LoVo (cell line): ENCODE results near the gene BMPR2.
"Not testable (repeated sequence)": the region's sequence is repeated elsewhere in the genome, so short reads cannot be mapped to it uniquely, and the experiment has no call there.

Experiments used
- DNase-seq: peaks from one replicate; pipeline ENCODE4 v3.0.0-alpha.2; 2016; ENCODE audit warnings: low spot score

BMPR2 gene

DNA sequence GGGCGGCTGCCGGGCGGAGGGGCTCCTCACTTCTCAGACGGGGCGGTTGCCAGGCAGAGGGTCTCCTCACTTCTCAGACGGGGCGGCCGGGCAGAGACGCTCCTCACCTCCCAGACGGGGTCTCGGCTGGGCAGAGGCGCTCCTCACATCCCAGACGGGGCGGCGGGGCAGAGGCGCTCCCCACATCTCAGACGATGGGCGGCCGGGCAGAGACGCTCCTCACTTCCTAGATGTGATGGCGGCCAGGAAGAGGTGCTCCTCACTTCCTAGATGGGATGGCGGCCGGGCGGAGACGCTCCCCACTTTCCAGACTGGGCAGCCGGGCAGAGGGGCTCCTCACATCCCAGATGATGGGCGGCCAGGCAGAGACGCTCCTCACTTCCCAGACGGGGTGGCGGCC lies 159.2 kb downstream of the BMPR2 start:
- not testable (repeated sequence) for DNase-seq

DNA sequence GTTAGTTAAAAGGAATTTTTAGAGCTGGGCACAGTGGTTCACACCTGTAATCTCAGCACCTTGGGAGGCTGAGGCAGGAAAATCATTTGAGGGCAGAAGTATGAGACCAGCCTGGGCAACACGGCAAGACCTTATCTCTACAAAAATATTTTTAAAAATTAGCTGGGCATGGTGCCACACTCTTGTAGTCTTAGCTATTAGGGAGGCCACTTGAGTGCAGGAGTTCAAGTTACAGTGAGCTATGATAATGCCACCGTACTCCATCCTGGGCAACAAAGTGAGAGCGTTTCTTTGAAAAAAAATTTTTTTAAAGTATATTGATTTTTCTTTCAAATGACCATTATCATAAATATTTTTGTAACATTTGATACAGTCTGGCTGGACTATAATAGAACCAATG lies 165.0 kb downstream of the BMPR2 start:
- DNase-seq, result no peak

- DNase-seq, result no peak
These were observed 166.0 kb downstream of the BMPR2 start for GRCh38 chr2:202542142-202542541.

DNA sequence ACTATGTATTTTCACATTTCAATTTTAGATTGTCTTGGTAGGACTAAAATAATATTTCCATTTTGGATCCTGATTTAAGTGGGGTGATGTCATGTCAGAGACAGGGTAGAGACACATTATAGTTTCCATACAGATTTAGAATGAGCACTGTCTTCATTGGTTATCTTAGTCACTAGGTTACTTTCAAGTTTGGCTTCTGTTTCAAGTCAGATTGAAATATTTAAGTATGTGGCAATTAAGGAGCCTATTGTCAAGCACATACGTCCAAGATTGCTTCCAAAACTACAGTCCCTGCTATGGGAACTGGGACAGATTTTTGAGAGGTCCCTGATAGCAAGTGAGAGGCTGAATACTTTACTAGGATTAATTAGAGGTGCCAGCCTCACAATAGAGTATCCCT lies 169.4 kb downstream of the BMPR2 start:
- DNase-seq, result no peak

DNA sequence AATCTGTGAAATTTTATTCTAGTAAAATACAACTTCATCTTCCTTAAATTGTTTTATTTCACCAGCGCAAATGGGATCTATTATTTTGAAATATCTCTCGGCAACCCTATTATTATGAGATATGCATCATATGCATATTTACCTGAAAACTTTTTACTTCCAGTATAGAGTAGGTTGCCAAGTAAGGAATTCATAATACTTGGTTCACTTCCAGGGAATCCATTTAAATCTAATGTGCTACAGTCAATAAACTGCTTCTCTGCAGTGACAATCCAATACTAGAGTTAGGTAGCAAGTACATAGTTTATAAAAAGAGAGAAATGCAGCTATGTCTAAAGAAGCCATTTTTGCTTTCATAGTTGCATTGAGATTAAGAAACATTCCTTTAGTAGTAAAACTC lies 169.8 kb downstream of the BMPR2 start:
- no peak for DNase-seq

DNA sequence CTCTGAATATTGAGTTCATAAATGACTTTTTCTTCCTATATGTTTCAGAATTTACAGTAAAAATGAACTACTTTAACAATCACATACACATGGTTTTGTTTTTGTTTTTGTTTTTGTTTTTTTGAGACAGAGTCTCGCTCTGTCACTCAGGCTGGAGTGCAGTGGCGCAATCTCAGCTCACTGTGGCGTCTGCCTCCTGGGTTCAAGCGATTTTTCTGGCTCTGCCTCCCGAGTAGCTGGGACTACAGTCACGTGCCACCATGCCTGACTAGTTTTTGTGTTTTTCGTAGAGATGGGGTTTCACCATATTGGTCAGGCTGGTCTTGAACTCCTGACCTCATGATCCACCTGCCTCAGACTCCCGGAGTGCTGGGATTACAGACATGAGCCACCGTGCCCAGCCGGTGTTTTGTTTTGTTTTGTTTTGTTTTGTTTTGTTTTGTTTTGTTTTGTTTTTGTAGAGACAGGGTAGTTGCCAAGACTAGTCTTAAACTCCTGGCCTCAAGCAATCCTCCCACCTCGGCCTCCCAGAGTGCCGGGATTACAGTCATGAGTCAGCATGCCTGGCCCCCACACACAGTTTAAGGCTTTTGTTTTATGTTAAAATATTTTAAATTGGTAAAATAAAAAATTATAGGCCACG lies 170.5 kb downstream of the BMPR2 start:
- DNase-seq, result not testable (repeated sequence)

- no peak for DNase-seq
These were observed 172.1 kb downstream of the BMPR2 start for GRCh38 chr2:202548240-202548639.

DNA sequence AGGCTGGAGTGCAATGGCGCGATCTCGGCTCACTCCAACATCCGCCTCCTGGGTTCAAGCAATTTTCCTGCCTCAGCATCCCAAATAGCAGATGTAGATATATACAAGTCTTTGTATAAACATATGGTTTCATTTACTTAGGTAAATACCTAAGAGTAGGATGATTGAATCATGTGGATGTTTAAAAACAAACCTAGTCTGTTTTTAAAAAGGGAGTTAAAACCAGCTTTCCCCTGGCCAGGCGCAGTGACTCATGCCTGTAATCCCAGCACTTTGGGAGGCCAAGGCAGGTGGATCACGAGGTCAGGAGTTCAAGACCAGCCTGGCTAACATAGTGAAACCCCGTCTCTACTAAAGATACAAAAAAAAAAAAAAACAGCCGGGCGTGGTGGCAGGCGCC lies 174.9 kb downstream of the BMPR2 start:
- DNase-seq, result not testable (repeated sequence)

- DNase-seq, result no peak
These were observed 179.2 kb downstream of the BMPR2 start for GRCh38 chr2:202555356-202555755.

DNA sequence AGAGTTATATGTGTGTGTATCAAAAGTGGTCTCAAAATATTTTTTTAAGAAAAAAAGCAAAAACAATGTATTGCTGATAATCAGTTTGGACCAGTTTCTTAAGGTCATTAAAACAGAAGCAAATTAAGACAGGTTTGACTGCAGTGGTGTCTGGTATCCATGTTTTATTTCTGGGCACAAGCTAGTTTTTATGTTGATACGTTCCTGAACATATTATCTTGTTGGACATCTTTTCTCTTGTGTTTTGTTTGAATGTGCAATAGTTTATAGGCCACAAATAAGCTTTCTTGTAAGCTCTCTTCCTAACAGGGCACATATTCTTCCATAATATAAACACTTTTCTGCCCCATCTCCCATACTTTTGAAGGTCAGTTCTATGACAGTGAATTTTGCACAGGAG lies 184.1 kb downstream of the BMPR2 start:
- no peak for DNase-seq

DNA sequence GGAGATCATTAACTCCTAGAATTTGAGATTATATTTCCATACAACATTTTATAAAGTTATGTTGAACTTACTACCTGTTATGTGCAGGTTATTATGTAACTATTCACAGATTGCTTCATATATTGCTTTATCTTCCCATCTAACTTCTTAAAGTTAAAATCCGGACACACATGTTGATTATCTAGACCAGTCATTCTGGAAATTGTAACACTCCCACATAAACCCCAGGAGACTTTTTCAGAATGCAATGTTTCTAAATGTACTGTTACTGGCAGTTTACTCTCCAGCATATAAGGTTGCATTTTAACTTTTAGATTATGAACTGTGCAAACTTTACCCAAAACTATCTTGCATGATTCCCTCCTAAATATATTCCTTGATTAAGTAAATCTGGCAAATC lies 188.1 kb downstream of the BMPR2 start:
- no peak for DNase-seq

GRCh38 chr2:202566286-202566685 lies 190.2 kb downstream of the BMPR2 start:
- no peak for DNase-seq

- no peak for DNase-seq
These were observed 198.4 kb downstream of the BMPR2 start for GRCh38 chr2:202574541-202574940.

DNA sequence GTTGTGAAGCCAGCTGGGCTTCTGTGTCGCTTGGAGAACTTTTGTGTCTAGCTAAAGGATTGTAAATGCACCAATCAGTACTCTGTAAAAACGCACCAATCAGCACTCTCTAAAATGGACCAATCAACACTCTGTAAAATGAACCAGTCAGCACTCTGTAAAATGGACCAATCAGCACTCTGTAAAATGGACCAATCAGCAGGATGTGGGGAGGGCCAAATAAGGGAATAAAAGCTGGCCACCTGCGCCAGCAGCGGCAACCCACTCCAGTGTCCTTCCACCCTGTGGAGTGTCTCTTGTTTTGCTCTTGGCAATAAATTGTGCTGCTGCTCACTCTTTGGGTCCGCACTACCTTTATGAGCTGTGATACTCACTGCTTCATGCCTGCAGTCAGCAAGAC lies 199.1 kb downstream of the BMPR2 start:
- DNase-seq, result not testable (repeated sequence)

GRCh38 chr2:202577250-202578183 lies 201.4 kb downstream of the BMPR2 start:
- DNase-seq, result no peak

- not testable (repeated sequence) for DNase-seq
These were observed 206.7 kb downstream of the BMPR2 start for GRCh38 chr2:202582846-202583245.

GRCh38 chr2:202583709-202584219 lies 207.6 kb downstream of the BMPR2 start:
- DNase-seq, result no peak

GRCh38 chr2:202588647-202589581 lies 212.8 kb downstream of the BMPR2 start:
- peak; percentile 89 for DNase-seq

GRCh38 chr2:202589582-202589949 lies 213.4 kb downstream of the BMPR2 start:
- DNase-seq, result no peak

DNA sequence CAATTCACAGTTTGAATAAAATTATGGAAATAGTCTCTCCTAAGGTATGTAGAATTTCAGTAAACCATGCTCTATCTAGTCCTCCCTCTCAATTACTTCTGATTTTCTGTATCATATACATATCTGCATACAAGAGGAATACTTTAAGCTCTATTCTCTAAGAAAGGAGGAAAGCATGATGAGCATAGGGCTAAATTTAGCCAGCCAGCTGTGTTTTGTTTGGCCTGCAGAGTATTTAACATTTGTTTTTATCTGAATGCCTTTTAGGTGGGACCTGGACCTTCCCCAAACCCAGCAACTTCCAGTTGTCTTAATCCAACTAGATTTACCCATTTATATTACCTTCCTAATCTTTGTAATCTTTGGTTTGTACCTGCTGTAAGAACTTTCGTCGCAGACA lies 216.4 kb downstream of the BMPR2 start:
- DNase-seq, result no peak

GRCh38 chr2:202599105-202599504 lies 223.0 kb downstream of the BMPR2 start:
- DNase-seq, result no peak

DNA sequence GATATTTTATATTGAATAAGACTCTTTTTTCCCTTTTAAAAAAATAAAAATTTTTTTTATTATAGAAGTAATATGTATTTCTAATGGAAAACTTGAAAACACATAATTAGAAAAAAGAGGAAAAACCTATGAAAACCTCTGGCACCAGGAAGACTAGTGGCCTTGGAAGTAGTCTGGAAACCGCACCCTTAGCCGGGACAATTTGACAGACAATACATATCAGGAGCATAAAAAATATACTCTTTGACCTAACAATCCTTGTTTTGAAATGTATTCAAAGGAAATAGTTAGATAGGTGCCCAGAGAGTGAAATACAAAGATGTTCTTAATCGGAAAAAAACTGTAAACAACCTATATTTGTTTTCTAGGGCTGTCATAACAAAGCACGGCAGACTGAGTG lies 223.8 kb downstream of the BMPR2 start:
- no peak for DNase-seq
